ENCODE measurements around the gene BLM.
"Not testable (repeated sequence)": the region's sequence is repeated elsewhere in the genome, so short reads cannot be mapped to it uniquely, and the experiment has no call there.

Gene BLM

DNA sequence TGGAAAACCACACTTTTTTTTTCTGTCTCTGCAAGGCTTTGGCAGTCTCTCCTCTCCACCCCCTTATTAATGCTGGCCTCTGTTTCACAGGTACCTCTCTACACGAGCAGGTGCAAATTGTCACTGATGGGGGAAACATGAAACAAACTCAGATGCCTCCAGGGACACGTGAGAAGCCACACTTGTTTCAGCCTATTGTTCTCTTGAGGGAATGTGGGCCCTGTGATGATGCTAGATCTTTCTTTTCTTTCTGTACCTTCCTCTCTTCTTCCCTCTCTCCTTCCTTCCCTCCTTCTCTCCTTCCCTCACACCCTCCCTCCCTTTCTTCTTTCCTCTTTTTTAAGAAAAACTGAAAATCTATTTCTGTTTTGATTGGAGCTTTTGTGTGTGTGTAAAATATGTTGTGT lies 5.7 kb upstream of the BLM start:
- Histone ChIP-seq H3K4me1 (ENCODE audit: control insufficient read depth, insufficient read depth, low read length) (peaks cover 4% of the 10 kb centered on the region), H3K27me3 (replicated peaks; ENCODE audit: control insufficient read depth, insufficient read depth, low read length) (no peaks in the 10 kb centered on the region), H3K4me3 (ENCODE audit: low read length) (no peak overlapping the region), H3K9me3 (ENCODE audit: control insufficient read depth, low read length) (no peaks in the 10 kb centered on the region), H3K9ac (ENCODE audit: low read length) (no peak overlapping the region), H3K36me3 (ENCODE audit: control insufficient read depth, insufficient read depth, low read length, severe bottlenecking) (no peaks in the 10 kb centered on the region)
- no peak for DNase-seq (ENCODE audit: low read depth)

DNA sequence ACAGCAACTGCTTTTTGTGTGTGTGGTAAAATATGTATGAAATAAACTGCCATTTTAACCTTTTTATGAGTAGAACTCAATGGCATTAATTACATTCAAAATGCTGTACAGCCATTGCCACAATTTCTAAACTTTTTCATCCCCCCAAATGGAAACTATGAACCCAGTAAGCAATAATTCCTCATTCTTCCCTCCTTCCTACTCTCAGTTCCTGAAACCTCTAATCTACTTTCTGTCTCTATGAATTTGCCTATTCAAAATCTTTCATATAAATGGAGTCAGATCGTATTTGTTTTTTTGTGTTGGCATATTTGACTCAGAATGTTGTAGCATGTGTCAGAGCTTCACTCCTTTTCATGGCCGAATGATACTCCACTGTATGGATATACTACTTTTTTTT lies 5.3 kb upstream of the BLM start:
- Histone ChIP-seq H3K4me1 (ENCODE audit: control insufficient read depth, insufficient read depth, low read length) (peaks cover 4% of the 10 kb centered on the region), H3K9ac (ENCODE audit: low read length) (no peak overlapping the region), H3K27me3 (replicated peaks; ENCODE audit: control insufficient read depth, insufficient read depth, low read length) (no peaks in the 10 kb centered on the region), H3K4me3 (ENCODE audit: low read length) (no peak overlapping the region), H3K36me3 (ENCODE audit: control insufficient read depth, insufficient read depth, low read length, severe bottlenecking) (no peaks in the 10 kb centered on the region), H3K9me3 (ENCODE audit: control insufficient read depth, low read length) (no peaks in the 10 kb centered on the region)
- no peak for DNase-seq (ENCODE audit: low read depth)

DNA sequence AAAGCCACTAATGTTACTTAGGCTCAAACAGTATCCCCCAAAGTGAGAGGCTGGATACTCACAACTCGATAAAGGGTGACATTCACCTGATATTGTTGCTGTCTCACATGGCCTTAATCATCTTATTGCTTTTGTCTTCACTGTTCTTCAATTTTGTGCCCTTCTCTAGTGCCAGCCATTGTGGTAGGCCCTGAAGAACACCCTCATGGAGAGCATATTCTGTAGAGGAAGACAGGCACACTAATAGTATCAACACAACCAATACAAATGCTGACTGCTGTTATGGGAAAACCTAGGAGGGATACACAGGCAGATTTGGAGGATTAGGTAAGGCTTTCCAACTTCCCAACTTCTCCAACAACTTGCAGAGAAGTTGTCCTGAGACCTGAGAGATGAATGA lies 4.1 kb upstream of the BLM start:
- Histone ChIP-seq H3K9me3 (ENCODE audit: control insufficient read depth, low read length) (no peaks in the 10 kb centered on the region), H3K9ac (ENCODE audit: low read length) (no peak overlapping the region), H3K4me3 (ENCODE audit: low read length) (no peak overlapping the region), H3K36me3 (ENCODE audit: control insufficient read depth, insufficient read depth, low read length, severe bottlenecking) (no peaks in the 10 kb centered on the region), H3K27me3 (replicated peaks; ENCODE audit: control insufficient read depth, insufficient read depth, low read length) (no peaks in the 10 kb centered on the region), H3K4me1 (ENCODE audit: control insufficient read depth, insufficient read depth, low read length) (peaks cover 4% of the 10 kb centered on the region)
- no peak for DNase-seq (ENCODE audit: low read depth)

DNA sequence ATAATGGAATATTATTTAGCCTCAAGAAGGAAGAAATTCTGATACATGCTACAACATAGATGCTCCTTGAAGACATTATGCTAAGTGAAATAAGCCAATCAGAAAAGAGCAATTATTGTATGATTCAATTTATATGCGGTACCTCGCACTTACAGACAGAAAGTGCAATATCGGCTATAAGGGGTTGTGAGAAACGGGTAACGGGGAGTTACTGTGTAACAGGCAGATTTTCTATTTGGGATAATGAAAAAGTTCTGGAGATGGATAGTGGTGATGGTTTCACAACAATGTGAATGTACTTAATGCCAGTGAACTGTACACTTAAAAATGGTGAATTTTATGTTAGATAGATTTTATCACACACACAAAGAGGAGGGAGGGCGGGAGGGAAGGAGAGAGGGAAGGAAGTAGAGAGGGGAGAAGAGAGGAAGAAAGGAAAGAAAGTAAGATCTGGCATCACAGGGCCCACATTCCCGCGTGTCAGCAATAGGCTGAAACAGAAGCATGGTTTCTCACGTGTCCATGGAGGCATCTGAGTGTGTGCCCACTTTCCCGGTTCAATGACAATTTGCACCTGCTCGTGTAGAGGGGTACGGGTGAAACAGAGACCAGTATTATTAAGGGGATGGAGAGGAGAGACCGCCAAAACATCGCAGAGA lies 700 bp upstream of the BLM start:
- no peaks in the 10 kb centered on the region for H3K27me3 ChIP-seq (replicated peaks; ENCODE audit: control insufficient read depth, insufficient read depth, low read length)
- H3K4me3 ChIP-seq (ENCODE audit: low read length): peak overlapping the region; percentile 99
- DNase-seq (ENCODE audit: low read depth): peak; percentile 55
- no peaks in the 10 kb centered on the region for H3K9me3 ChIP-seq (ENCODE audit: control insufficient read depth, low read length)
- H3K4me1 ChIP-seq (ENCODE audit: control insufficient read depth, insufficient read depth, low read length): peaks cover 4% of the 10 kb centered on the region
- no peaks in the 10 kb centered on the region for H3K36me3 ChIP-seq (ENCODE audit: control insufficient read depth, insufficient read depth, low read length, severe bottlenecking)
- H3K9ac ChIP-seq (ENCODE audit: low read length): peak overlapping the region; percentile 92

DNA sequence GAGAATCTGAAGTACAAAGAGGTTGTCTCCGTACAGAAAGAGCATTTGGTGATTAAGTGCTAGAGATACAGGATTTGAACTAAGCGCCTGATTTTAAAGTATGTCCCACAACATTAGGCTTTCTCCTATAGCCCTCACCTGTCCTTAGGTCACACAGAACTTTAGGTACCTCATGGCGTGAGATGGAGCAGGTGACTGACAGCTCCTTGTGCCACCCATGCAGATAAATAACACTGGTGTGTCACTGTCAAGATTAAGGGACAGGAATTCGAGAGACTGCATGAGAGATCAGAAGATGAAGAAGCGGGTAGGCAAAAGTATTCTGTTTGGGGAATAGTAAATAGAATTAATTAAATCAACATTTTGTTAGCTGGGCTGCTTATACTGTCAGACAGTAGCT lies 1.1 kb downstream of the BLM start:
- no peak overlapping the region for H3K4me3 ChIP-seq (ENCODE audit: low read length)
- DNase-seq (ENCODE audit: low read depth): no peak
- H3K4me1 ChIP-seq (ENCODE audit: control insufficient read depth, insufficient read depth, low read length): peaks cover 4% of the 10 kb centered on the region
- H3K36me3 ChIP-seq (ENCODE audit: control insufficient read depth, insufficient read depth, low read length, severe bottlenecking): no peaks in the 10 kb centered on the region
- H3K27me3 ChIP-seq (replicated peaks; ENCODE audit: control insufficient read depth, insufficient read depth, low read length): no peaks in the 10 kb centered on the region
- no peak overlapping the region for H3K9ac ChIP-seq (ENCODE audit: low read length)
- H3K9me3 ChIP-seq (ENCODE audit: control insufficient read depth, low read length): no peaks in the 10 kb centered on the region

DNA sequence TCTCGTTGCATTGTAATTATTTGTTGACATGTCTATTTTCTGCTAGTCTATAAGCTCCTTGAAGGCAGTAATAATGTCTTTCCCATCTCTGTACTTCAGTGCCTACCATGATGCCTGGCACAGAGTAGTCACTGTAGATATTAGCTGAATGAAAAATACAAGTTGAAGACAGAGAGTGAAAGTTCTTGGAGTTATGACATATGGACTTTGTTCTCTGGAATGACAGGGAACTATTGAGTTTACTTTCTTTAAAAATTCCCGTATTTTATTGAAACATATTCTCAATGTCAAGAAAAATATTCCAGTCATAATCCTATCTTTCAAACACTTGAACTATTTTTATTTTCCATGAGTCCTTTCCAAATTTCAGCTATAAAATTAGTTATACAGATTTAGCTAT lies 3.0 kb downstream of the BLM start:
- Histone ChIP-seq H3K4me1 (ENCODE audit: control insufficient read depth, insufficient read depth, low read length) (peaks cover 4% of the 10 kb centered on the region), H3K4me3 (ENCODE audit: low read length) (no peak overlapping the region), H3K36me3 (ENCODE audit: control insufficient read depth, insufficient read depth, low read length, severe bottlenecking) (no peaks in the 10 kb centered on the region), H3K9ac (ENCODE audit: low read length) (no peak overlapping the region), H3K27me3 (replicated peaks; ENCODE audit: control insufficient read depth, insufficient read depth, low read length) (no peaks in the 10 kb centered on the region), H3K9me3 (ENCODE audit: control insufficient read depth, low read length) (no peaks in the 10 kb centered on the region)
- no peak for DNase-seq (ENCODE audit: low read depth)

DNA sequence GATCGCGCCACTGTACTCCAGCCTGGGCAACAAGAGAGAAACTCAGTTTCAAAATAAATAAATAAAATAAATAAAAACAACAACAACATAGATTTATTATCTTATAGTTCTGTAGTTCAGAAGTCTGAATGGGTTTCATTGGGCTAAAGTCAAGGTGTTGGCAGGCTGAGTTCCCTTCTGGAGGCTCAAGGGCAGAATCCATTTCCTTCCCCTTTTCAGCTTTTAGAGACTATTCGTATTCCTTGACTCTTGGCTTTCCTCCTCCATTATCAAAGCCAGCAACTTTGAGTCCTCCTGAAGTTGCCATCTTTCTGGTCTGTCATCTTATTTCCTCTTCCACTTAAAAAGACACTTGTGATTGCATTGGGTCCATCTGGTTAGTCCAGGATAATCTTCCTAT lies 12.1 kb downstream of the BLM start:
- no peak overlapping the region for H3K4me3 ChIP-seq (ENCODE audit: low read length)
- no peaks in the 10 kb centered on the region for H3K27me3 ChIP-seq (replicated peaks; ENCODE audit: control insufficient read depth, insufficient read depth, low read length)
- H3K36me3 ChIP-seq (ENCODE audit: control insufficient read depth, insufficient read depth, low read length, severe bottlenecking): no peaks in the 10 kb centered on the region
- H3K9ac ChIP-seq (ENCODE audit: low read length): no peak overlapping the region
- H3K4me1 ChIP-seq (ENCODE audit: control insufficient read depth, insufficient read depth, low read length): no peaks in the 10 kb centered on the region
- no peaks in the 10 kb centered on the region for H3K9me3 ChIP-seq (ENCODE audit: control insufficient read depth, low read length)
- DNase-seq (ENCODE audit: low read depth): no peak

DNA sequence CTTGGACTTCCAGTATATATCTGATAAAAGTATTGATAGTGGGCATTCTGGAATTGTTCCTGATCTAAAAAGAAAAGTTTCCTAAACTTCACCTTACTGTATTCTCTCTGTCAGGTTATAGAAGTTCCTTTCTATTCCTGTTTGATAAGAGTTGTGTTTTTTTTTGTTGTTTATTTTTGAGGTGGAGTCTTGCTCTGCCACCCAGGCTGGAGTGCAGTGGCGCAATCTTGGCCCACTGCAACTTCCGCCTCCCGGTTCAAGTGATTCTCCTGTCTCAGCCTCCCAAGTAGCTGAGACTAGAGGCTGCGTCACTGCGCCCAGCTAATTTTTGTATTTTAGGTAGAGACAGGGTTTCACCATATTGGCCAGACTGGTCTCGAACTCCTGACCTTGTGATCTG lies 13.1 kb downstream of the BLM start:
- H3K36me3 ChIP-seq (ENCODE audit: control insufficient read depth, insufficient read depth, low read length, severe bottlenecking): no peaks in the 10 kb centered on the region
- no peaks in the 10 kb centered on the region for H3K4me1 ChIP-seq (ENCODE audit: control insufficient read depth, insufficient read depth, low read length)
- no peak for DNase-seq (ENCODE audit: low read depth)
- H3K9ac ChIP-seq (ENCODE audit: low read length): no peak overlapping the region
- no peaks in the 10 kb centered on the region for H3K9me3 ChIP-seq (ENCODE audit: control insufficient read depth, low read length)
- H3K27me3 ChIP-seq (replicated peaks; ENCODE audit: control insufficient read depth, insufficient read depth, low read length): no peaks in the 10 kb centered on the region
- no peak overlapping the region for H3K4me3 ChIP-seq (ENCODE audit: low read length)

DNA sequence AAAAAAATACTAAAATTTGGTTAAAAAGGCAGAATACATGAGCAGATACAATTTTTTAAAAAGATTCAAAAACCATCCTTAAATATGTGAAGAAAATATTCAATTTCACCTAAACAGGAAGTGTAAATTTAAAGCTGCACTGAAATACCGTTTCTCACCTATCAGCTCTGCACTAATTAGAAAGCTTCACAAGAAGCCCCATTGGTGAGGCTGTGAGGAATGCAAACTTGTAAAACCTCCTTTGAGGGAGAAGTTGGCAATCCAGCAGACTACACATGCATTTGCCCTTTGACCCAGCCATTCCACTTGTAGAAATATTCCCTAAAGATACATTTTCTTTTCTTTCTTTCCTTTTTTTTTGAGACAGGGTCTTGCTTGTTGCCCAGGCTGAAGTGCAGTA lies 18.8 kb downstream of the BLM start:
- DNase-seq (ENCODE audit: low read depth): no peak
- no peak overlapping the region for H3K4me3 ChIP-seq (ENCODE audit: low read length)
- no peaks in the 10 kb centered on the region for H3K9me3 ChIP-seq (ENCODE audit: control insufficient read depth, low read length)
- H3K4me1 ChIP-seq (ENCODE audit: control insufficient read depth, insufficient read depth, low read length): peaks cover 4% of the 10 kb centered on the region
- no peak overlapping the region for H3K9ac ChIP-seq (ENCODE audit: low read length)
- no peaks in the 10 kb centered on the region for H3K27me3 ChIP-seq (replicated peaks; ENCODE audit: control insufficient read depth, insufficient read depth, low read length)
- H3K36me3 ChIP-seq (ENCODE audit: control insufficient read depth, insufficient read depth, low read length, severe bottlenecking): no peaks in the 10 kb centered on the region

DNA sequence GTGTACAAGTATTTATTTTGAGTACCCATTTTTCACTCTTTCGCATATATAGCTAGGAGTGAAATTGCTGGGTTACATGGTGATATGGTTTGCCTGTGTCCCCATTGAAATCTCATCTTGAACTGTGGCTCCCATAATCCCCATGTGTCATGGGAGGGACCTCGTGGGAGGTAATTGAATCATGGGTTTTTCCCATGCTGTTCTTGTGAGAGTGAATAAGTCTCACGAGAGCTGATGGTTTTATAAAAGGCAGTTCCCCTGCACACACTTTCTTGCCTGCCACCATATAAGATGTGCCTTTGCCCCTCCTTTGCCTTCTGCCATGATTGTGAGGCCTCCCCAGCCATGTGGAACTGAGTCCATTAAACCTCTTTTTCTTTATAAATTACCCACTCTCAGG lies 23.4 kb downstream of the BLM start:
- H3K9ac ChIP-seq (ENCODE audit: low read length); H3K27me3 ChIP-seq (replicated peaks; ENCODE audit: control insufficient read depth, insufficient read depth, low read length); DNase-seq (ENCODE audit: low read depth); H3K9me3 ChIP-seq (ENCODE audit: control insufficient read depth, low read length); H3K36me3 ChIP-seq (ENCODE audit: control insufficient read depth, insufficient read depth, low read length, severe bottlenecking); H3K4me3 ChIP-seq (ENCODE audit: low read length); H3K4me1 ChIP-seq (ENCODE audit: control insufficient read depth, insufficient read depth, low read length): not testable (repeated sequence)

DNA sequence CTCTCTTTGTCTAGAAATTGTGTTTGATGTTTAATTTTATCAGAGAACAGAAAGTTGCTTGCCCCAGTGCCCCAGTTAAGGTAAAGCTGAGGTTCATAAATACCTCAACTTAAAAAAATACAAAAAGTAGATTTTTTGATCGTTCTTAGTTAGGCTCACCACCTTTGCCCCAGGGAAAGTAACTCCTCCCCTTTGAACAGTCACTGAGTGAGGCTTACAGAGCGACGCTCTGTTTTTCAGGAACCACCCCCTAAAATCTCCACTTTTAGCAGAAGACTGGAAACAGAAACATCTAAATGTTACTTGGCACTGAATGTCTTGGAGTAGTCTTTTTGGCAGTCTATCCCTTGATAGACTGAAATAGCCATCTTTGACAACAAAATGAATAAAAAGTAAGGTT lies 24.9 kb downstream of the BLM start:
- Histone ChIP-seq H3K4me3 (ENCODE audit: low read length) (peak overlapping the region; percentile 7), H3K9me3 (ENCODE audit: control insufficient read depth, low read length) (no peaks in the 10 kb centered on the region), H3K27me3 (replicated peaks; ENCODE audit: control insufficient read depth, insufficient read depth, low read length) (no peaks in the 10 kb centered on the region), H3K4me1 (ENCODE audit: control insufficient read depth, insufficient read depth, low read length) (peaks cover 4% of the 10 kb centered on the region), H3K9ac (ENCODE audit: low read length) (peak overlapping the region; percentile 24), H3K36me3 (ENCODE audit: control insufficient read depth, insufficient read depth, low read length, severe bottlenecking) (no peaks in the 10 kb centered on the region)
- no peak for DNase-seq (ENCODE audit: low read depth)

DNA sequence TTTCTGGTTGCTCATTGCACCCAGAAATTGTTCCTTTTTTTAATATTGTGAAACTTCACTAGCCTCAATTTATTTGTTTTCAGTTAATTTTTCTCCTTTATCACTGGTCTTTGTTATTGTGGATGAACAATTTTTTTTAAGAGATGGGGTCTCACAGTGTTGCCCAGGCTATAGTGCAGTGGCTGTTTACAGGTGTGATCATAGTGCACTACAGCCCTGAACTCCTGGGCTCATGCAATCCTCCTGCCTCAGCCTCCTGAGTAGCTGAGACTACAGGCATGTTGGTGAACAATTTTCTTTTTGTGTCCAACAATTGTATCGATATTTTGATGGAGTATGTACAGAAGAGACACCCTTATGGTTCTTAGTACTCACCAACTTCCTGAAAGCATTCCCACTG lies 26.3 kb downstream of the BLM start:
- no peaks in the 10 kb centered on the region for H3K27me3 ChIP-seq (replicated peaks; ENCODE audit: control insufficient read depth, insufficient read depth, low read length)

More for the DNA sequence above, 26.3 kb downstream of the BLM start:
- Histone ChIP-seq H3K4me1 (ENCODE audit: control insufficient read depth, insufficient read depth, low read length) (peaks cover 4% of the 10 kb centered on the region), H3K9me3 (ENCODE audit: control insufficient read depth, low read length) (no peaks in the 10 kb centered on the region), H3K9ac (ENCODE audit: low read length) (no peak overlapping the region), H3K36me3 (ENCODE audit: control insufficient read depth, insufficient read depth, low read length, severe bottlenecking) (no peaks in the 10 kb centered on the region), H3K4me3 (ENCODE audit: low read length) (no peak overlapping the region)
- DNase-seq (ENCODE audit: low read depth): no peak
